GM23338 (cell line): ENCODE data around the gene ZFYVE28. TPM values are rescaled to one million over a fixed set of nuclear protein-coding genes. Genes with fewer than 3 reads are reported as not detected.

Experiments used
- ATAC-seq: fragments of 200-7000 bp; cut with Tn5 transposase; 3 replicates; pipeline ENCODE4 v1.9.1; 2020
- DNase-seq: peaks from one replicate; pipeline ENCODE4 v3.0.0-alpha.2; 2015; ENCODE audit warnings: low spot score
- H2AFZ ChIP-seq: fragments of 200-600 bp; sonication (generic); 2 replicates; pipeline ENCODE4 v1.8.0; 2016; ENCODE audit warnings: antibody characterized with exemption, mild to moderate bottlenecking, moderate library complexity
- H3F3A ChIP-seq: fragments of 200-600 bp; sonication (generic); replicated peaks from 2 replicates; pipeline ENCODE4 v1.8.0; 2017; ENCODE audit warnings: antibody characterized with exemption, mixed run types, low read depth
- H3K27ac ChIP-seq: fragments of 200-600 bp; sonication (generic); 2 replicates; pipeline ENCODE4 v1.6.1; 2016; ENCODE audit warnings: low read depth
- H3K27me3 ChIP-seq: fragments of 200-600 bp; sonication (generic); 2 replicates; pipeline ENCODE4 v1.8.0; 2016; ENCODE audit warnings: mild to moderate bottlenecking, mixed run types, moderate library complexity; ENCODE audit not compliant: insufficient read depth
- H3K36me3 ChIP-seq: fragments of 200-600 bp; sonication (generic); 2 replicates; pipeline ENCODE4 v1.8.0; 2016; ENCODE audit warnings: mild to moderate bottlenecking; ENCODE audit not compliant: insufficient read depth
- H3K4me1 ChIP-seq: fragments of 200-600 bp; sonication (generic); 2 replicates; pipeline ENCODE4 v1.8.0; 2016; ENCODE audit warnings: mild to moderate bottlenecking, moderate library complexity; ENCODE audit not compliant: insufficient read depth
- H3K4me2 ChIP-seq: fragments of 200-600 bp; sonication (generic); 2 replicates; pipeline ENCODE4 v1.7.1; 2017; ENCODE audit warnings: mixed run types
- H3K4me3 ChIP-seq: fragments of 200-600 bp; sonication (generic); 2 replicates; pipeline ENCODE4 v1.6.1; 2016; ENCODE audit warnings: mixed run types
- H3K79me2 ChIP-seq: fragments of 200-600 bp; sonication (generic); replicated peaks from 2 replicates; pipeline ENCODE4 v1.8.0; 2017; ENCODE audit warnings: mild to moderate bottlenecking; ENCODE audit not compliant: insufficient read depth
- H3K9me2 ChIP-seq: fragments of 200-600 bp; sonication (generic); 2 replicates; pipeline ENCODE4 v1.8.0; 2017; ENCODE audit not compliant: insufficient read depth
- H4K20me1 ChIP-seq: fragments of 200-600 bp; sonication (generic); replicated peaks from 2 replicates; pipeline ENCODE4 v1.8.0; 2017; ENCODE audit warnings: mild to moderate bottlenecking; ENCODE audit not compliant: insufficient read depth
- H3K27ac Mint-ChIP-seq: 2 replicates; pipeline ENCODE4 v1.8.0; 2020; ENCODE audit warnings: inconsistent platforms, mild to moderate bottlenecking, moderate library complexity, mixed read lengths
- H3K27me3 Mint-ChIP-seq: 3 replicates; pipeline ENCODE4 v1.8.0; 2022; ENCODE audit warnings: low read depth, mild to moderate bottlenecking, moderate library complexity, mixed read lengths, inconsistent platforms; ENCODE audit not compliant: insufficient read depth, poor library complexity
- H3K36me3 Mint-ChIP-seq: 3 replicates; pipeline ENCODE4 v1.8.0; 2021; ENCODE audit warnings: low read depth, mild to moderate bottlenecking, inconsistent platforms, moderate library complexity, mixed read lengths
- H3K4me1 Mint-ChIP-seq: 3 replicates; pipeline ENCODE4 v1.8.0; 2020; ENCODE audit warnings: mild to moderate bottlenecking, inconsistent platforms, mixed read lengths
- H3K4me3 Mint-ChIP-seq: 3 replicates; pipeline ENCODE4 v1.8.0; 2021; ENCODE audit warnings: moderate library complexity, mild to moderate bottlenecking, inconsistent platforms, mixed read lengths
- H3K9me3 Mint-ChIP-seq: 3 replicates; pipeline ENCODE4 v1.8.0; 2020; ENCODE audit warnings: moderate library complexity, mild to moderate bottlenecking, inconsistent platforms, mixed read lengths
- CREB1 ChIP-seq: fragments of 250-450 bp; sonication (Bioruptor Pico); IDR thresholded peaks from 2 replicates; pipeline ENCODE4 v1.5.0; 2020; ENCODE audit warnings: low read depth, mild to moderate bottlenecking, moderate library complexity
- EZH2 ChIP-seq: fragments of 200-600 bp; sonication (generic); IDR thresholded peaks from one replicate; pipeline ENCODE4 v1.8.0; 2017; ENCODE audit warnings: antibody characterized with exemption, mild to moderate bottlenecking, low read depth; ENCODE audit not compliant: unreplicated experiment
- NANOG ChIP-seq: IDR thresholded peaks from 2 replicates; pipeline ENCODE4 v1.6.1; 2016; ENCODE audit warnings: antibody characterized with exemption, borderline replicate concordance
- POLR2AphosphoS5 ChIP-seq: IDR thresholded peaks from 2 replicates; pipeline ENCODE4 v1.6.1; 2016; ENCODE audit warnings: antibody characterized with exemption, low read depth
- STAT1 ChIP-seq: IDR thresholded peaks from one replicate; pipeline ENCODE4 v1.6.1; 2016; ENCODE audit warnings: antibody characterized with exemption; ENCODE audit not compliant: unreplicated experiment
- ZNF331 ChIP-seq: fragments of 250-450 bp; sonication (Bioruptor Pico); IDR thresholded peaks from 2 replicates; pipeline ENCODE4 v1.5.0; 2020; ENCODE audit warnings: low read depth, mild to moderate bottlenecking, moderate library complexity
- polyA plus RNA-seq: library from polyadenylated mRNA; unstranded; fragments of >200 nt; fragmentation: Nextera tagmentation; extraction: Ambion mirVana; gene quantifications from 2 replicates; pipeline ENCODE4 v1.2.1, GENCODE V29; 2016
- total RNA-seq: library from RNA; depleted of rRNA; stranded (reverse); fragments of >200 nt; shearing (Covaris generic); gene quantifications from 2 replicates; pipeline ENCODE4 v1.2.3, GENCODE V29; 2014
- TF ChIP-seq, protein P1 (sequence below): IDR thresholded peaks from one replicate; pipeline ENCODE4 v1.6.1; 2018; ENCODE audit warnings: antibody characterized with exemption; ENCODE audit not compliant: unreplicated experiment
- TF ChIP-seq, protein P2 (sequence below), 2 experiments: fragments of 200-600 bp in 1 of 2; sonication (generic) in 1 of 2; conservative IDR thresholded peaks; 2 replicates each; pipeline versions ENCODE4 v1.5.1 to v1.6.1; 2016 to 2017; ENCODE audit warnings: antibody characterized with exemption in 2 of 2, low read depth in 2 of 2, mild to moderate bottlenecking in 2 of 2, moderate library complexity in 1 of 2

The ZFYVE28 gene
- total and polyA plus RNA-seq, 2 experiments from 2014 or later, result 2.6 to 4.6 TPM

DNA sequence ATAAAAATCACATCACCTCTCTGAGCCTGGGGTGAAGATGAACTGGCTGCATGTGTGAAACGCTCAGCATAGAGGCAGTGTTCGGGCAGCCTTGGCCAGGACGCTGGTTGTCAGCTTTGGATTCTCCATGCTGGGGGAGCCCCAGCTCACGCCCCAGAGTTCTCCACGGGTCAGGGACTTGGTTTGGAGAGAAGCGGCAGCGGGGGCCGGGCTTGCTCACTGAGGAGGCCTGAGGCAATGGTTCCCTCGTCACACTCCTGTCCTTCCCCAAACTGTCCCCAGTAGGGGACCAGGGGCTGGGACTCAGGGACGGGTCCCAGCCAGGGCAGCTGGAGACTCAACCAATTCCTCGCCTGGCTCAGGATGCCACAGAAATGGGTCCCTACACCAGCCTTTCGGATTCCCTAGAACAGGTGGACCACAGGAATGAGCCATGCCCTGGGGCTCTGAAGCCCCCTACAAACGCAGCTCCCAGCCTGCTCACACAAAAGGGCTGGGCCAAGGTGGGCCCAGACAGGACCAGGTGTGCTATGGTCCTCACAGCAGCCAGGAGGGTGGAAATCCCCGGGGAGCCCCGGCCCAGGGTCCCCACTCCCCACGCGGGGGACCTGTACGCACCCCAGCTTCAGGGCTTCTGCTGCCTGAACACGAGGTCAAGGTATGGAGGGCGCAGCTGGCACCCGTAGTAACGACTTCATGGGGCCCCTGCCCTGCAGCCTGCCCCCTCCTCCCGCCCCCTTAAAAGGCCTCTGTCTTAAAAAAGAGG is 157.9 kb downstream of the ZFYVE28 start:
- H2AFZ ChIP-seq, result no peak overlapping the region
- H3K36me3 Mint-ChIP-seq, result no peaks in the 10 kb centered on the region
- DNase-seq, result no peak
- peak overlapping the region; percentile 87 for H3K4me2 ChIP-seq
- H3F3A ChIP-seq, result no peaks in the 10 kb centered on the region
- no peaks in the 10 kb centered on the region for H3K79me2 ChIP-seq
- no peaks in the 10 kb centered on the region for H3K9me3 Mint-ChIP-seq
- peaks cover 13% of the 10 kb centered on the region for H3K4me1 Mint-ChIP-seq
- no peaks in the 10 kb centered on the region for H3K4me1 ChIP-seq
- no peaks in the 10 kb centered on the region for H3K36me3 ChIP-seq
- ATAC-seq, result no peak
- H3K4me3 Mint-ChIP-seq, result peak overlapping the region; percentile 65; the same call in 2 of the 3 replicates
- H3K27ac ChIP-seq, result no peak overlapping the region
- H3K4me3 ChIP-seq, result peak overlapping the region; percentile 77
- no peaks in the 10 kb centered on the region for H4K20me1 ChIP-seq
- TF ChIP-seq, protein P1, sequence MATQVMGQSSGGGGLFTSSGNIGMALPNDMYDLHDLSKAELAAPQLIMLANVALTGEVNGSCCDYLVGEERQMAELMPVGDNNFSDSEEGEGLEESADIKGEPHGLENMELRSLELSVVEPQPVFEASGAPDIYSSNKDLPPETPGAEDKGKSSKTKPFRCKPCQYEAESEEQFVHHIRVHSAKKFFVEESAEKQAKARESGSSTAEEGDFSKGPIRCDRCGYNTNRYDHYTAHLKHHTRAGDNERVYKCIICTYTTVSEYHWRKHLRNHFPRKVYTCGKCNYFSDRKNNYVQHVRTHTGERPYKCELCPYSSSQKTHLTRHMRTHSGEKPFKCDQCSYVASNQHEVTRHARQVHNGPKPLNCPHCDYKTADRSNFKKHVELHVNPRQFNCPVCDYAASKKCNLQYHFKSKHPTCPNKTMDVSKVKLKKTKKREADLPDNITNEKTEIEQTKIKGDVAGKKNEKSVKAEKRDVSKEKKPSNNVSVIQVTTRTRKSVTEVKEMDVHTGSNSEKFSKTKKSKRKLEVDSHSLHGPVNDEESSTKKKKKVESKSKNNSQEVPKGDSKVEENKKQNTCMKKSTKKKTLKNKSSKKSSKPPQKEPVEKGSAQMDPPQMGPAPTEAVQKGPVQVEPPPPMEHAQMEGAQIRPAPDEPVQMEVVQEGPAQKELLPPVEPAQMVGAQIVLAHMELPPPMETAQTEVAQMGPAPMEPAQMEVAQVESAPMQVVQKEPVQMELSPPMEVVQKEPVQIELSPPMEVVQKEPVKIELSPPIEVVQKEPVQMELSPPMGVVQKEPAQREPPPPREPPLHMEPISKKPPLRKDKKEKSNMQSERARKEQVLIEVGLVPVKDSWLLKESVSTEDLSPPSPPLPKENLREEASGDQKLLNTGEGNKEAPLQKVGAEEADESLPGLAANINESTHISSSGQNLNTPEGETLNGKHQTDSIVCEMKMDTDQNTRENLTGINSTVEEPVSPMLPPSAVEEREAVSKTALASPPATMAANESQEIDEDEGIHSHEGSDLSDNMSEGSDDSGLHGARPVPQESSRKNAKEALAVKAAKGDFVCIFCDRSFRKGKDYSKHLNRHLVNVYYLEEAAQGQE, result no peak
- TF ChIP-seq STAT1 (no peak), EZH2 (no peak), NANOG (no peak)
- TF ChIP-seq, protein P2, sequence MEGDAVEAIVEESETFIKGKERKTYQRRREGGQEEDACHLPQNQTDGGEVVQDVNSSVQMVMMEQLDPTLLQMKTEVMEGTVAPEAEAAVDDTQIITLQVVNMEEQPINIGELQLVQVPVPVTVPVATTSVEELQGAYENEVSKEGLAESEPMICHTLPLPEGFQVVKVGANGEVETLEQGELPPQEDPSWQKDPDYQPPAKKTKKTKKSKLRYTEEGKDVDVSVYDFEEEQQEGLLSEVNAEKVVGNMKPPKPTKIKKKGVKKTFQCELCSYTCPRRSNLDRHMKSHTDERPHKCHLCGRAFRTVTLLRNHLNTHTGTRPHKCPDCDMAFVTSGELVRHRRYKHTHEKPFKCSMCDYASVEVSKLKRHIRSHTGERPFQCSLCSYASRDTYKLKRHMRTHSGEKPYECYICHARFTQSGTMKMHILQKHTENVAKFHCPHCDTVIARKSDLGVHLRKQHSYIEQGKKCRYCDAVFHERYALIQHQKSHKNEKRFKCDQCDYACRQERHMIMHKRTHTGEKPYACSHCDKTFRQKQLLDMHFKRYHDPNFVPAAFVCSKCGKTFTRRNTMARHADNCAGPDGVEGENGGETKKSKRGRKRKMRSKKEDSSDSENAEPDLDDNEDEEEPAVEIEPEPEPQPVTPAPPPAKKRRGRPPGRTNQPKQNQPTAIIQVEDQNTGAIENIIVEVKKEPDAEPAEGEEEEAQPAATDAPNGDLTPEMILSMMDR (conservative IDR thresholded peaks at IDR 0.05; ENCODE audit: low read depth in 2 of 2), result no peak
- H3K27me3 Mint-ChIP-seq, result peaks cover 7% of the 10 kb centered on the region
- no peaks in the 10 kb centered on the region for H3K9me2 ChIP-seq
- H3K27ac Mint-ChIP-seq, result no peak overlapping the region
- 0 out of 2 replicates have a peak, but pooled peaks cover 4% of the 10 kb centered on the region for H3K27me3 ChIP-seq

DNA sequence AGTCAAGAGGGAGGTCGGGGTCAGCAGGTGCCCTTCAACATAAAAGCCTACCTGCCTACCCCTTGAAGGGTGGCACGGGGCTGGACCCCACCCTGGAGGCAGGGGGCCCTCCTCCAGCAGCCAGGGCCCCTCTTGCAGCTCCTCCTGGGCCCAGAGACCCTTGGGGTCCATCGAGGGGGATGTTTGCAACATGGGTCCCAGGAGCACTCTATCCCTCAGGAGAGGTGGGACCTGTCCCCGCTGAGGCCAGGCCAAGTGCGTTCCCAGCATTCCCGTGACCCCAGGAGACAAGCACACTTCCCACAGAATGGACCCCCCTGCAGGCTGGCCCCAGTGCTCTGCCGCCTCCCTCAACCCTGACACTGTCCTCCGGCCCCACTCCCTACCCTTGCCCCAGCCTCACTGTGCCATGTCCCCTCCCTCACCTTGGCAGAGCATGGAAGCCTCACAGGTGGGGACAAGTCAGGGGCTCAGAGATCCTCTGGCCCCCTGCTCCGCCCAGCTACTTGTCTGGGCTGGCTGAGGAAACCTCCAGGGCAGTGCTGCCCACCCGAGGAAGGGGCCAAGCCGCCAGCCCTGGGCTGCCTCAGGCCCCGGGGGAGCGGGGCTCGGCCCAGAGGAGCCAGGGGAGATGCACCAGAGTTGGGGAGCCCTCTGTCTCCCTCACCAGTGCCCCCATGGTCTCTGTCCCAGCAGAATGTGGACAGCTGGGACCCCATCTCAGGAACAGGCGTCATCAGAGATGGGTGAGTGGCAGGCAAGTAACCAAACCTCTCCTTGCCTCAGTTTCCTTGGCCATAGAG is 158.7 kb downstream of the ZFYVE28 start:
- H3K4me2 ChIP-seq, result no peak overlapping the region
- no peaks in the 10 kb centered on the region for H3K79me2 ChIP-seq
- H3K9me3 Mint-ChIP-seq, result no peaks in the 10 kb centered on the region
- H3K4me3 ChIP-seq, result no peak overlapping the region
- peaks cover 7% of the 10 kb centered on the region for H3K27me3 Mint-ChIP-seq
- peaks cover 16% of the 10 kb centered on the region for H3K4me1 Mint-ChIP-seq
- no peaks in the 10 kb centered on the region for H3F3A ChIP-seq
- no peak overlapping the region for H3K27ac Mint-ChIP-seq
- no peaks in the 10 kb centered on the region for H3K9me2 ChIP-seq
- H3K27ac ChIP-seq, result no peak overlapping the region
- 0 out of 2 replicates have a peak, but pooled peaks cover 4% of the 10 kb centered on the region for H3K27me3 ChIP-seq
- 0 out of 3 replicates have a peak overlapping the region, but pooled peaks have one; percentile 30 for H3K4me3 Mint-ChIP-seq
- H3K36me3 ChIP-seq, result no peaks in the 10 kb centered on the region
- H4K20me1 ChIP-seq, result no peaks in the 10 kb centered on the region
- no peak for DNase-seq
- H3K36me3 Mint-ChIP-seq, result no peaks in the 10 kb centered on the region
- ATAC-seq, result no peak
- H3K4me1 ChIP-seq, result no peaks in the 10 kb centered on the region
- no peak overlapping the region for H2AFZ ChIP-seq
- TF ChIP-seq ZNF331 (no peak), NANOG (no peak), CREB1 (CRISPR knock-in tag) (no peak), POLR2AphosphoS5 (no peak)
